ENCODE data around the gene ACRBP. TPM values are rescaled to one million over a fixed set of nuclear protein-coding genes. Genes with fewer than 3 reads are reported as not detected.
A peak's percentile ranks its signal among the peaks of the same experiment; 100 is the strongest.

The ACRBP gene
- total RNA-seq, 1 donor from 2014 or later, result 5.4 TPM

GRCh38 chr12:6614513-6615172 lies 32.6 kb downstream of the ACRBP start:
- ChIA-PET POLR2A (interaction anchor here (0.5 to 3.9 kb wide), 12 partner anchors 9 to 138 kb away, joined by 3 to 48 read pairs (median 4); partner anchors contain the start of genes ACRBP, COPS7A, LPAR5 and MLF2), CTCF (interaction anchor here (0.6 to 2.3 kb wide), 4 partner anchors 30 to 335 kb away, joined by 4 to 7 read pairs (median 6); partner anchors contain the start of gene COPS7A)
- ATAC-seq (ENCODE audit: low read depth) (no peak), DNase-seq (no peak)
- Mint-ChIP-seq H3K27me3 (no peaks in the 10 kb centered on the region), H3K27ac (peak overlapping the region; percentile 88), H3K4me3 (no peak overlapping the region), H3K4me1 (peaks cover 71% of the 10 kb centered on the region), H3K9me3 (no peaks in the 10 kb centered on the region), H3K36me3 (ENCODE audit: low read depth) (peaks cover 12% of the 10 kb centered on the region)
- intact Hi-C loops (cut with micrococcal nuclease), result no loop called here
- TF ChIP-seq CTCF (IDR thresholded peaks at IDR 0.05), result no peak

GRCh38 chr12:6613776-6614512 lies 33.3 kb downstream of the ACRBP start:
- Mint-ChIP-seq H3K4me3 (no peak overlapping the region), H3K27me3 (no peaks in the 10 kb centered on the region), H3K36me3 (ENCODE audit: low read depth) (peaks cover 5% of the 10 kb centered on the region), H3K9me3 (no peaks in the 10 kb centered on the region), H3K4me1 (peaks cover 75% of the 10 kb centered on the region), H3K27ac (peak overlapping the region; percentile 88)
- no peak for TF ChIP-seq CTCF (IDR thresholded peaks at IDR 0.05)
- POLR2A ChIA-PET, result interaction anchor here (0.5 to 3.9 kb wide), 17 partner anchors 8 to 139 kb away, joined by 3 to 48 read pairs (median 4); partner anchors contain the start of genes ACRBP, COPS7A, LPAR5 and MLF2
- DNase-seq (peak; percentile 28), ATAC-seq (ENCODE audit: low read depth) (peak; percentile 36)
- intact Hi-C loops (cut with micrococcal nuclease), result loop anchor here (1.0 kb wide), 1 partner anchor 139 kb away; the partner anchor contains the start of gene MLF2
- CTCF ChIA-PET, result interaction anchor here (1.0 to 2.3 kb wide), 4 partner anchors 31 to 110 kb away, joined by 3 to 7 read pairs (median 5); partner anchors contain the start of gene COPS7A

- peak; percentile 19 for ATAC-seq (ENCODE audit: low read depth)
- H3K4me3 Mint-ChIP-seq, result peak overlapping the region; percentile 38
- CTCF ChIA-PET, result interaction anchor here (0.7 to 2.3 kb wide), 6 partner anchors 22 to 180 kb away, joined by 3 to 7 read pairs (median 4); partner anchors contain the start of gene NOP2
- H3K27me3 Mint-ChIP-seq, result no peaks in the 10 kb centered on the region
- POLR2A ChIA-PET, result interaction anchor here (0.5 to 3.9 kb wide), 21 partner anchors 9 to 197 kb away, joined by 3 to 48 read pairs (median 4); partner anchors contain the start of genes ACRBP, COPS7A, LPAR5 and MLF2
- TF ChIP-seq CTCF (IDR thresholded peaks at IDR 0.05), result no peak
- no peaks in the 10 kb centered on the region for H3K9me3 Mint-ChIP-seq
- H3K4me1 Mint-ChIP-seq, result peaks cover 71% of the 10 kb centered on the region
- intact Hi-C loops (cut with micrococcal nuclease), result loop anchor here (1.0 kb wide), 1 partner anchor 140 kb away; the partner anchor contains the start of gene MLF2
- no peaks in the 10 kb centered on the region for H3K36me3 Mint-ChIP-seq (ENCODE audit: low read depth)
- DNase-seq, result no peak
- H3K27ac Mint-ChIP-seq, result peak overlapping the region; percentile 85
Measured at GRCh38 chr12:6613015-6613775, 34.0 kb downstream of the ACRBP start.

- DNase-seq, result no peak
- POLR2A ChIA-PET, result interaction anchor here (0.5 to 3.9 kb wide), 11 partner anchors 15 to 140 kb away, joined by 3 to 48 read pairs (median 7); partner anchors contain the start of genes COPS7A, LPAR5, MLF2 and NOP2
- no peaks in the 10 kb centered on the region for H3K36me3 Mint-ChIP-seq (ENCODE audit: low read depth)
- intact Hi-C loops (cut with micrococcal nuclease), result loop anchor here (1.0 kb wide), 1 partner anchor 141 kb away; the partner anchor contains the start of gene MLF2
- CTCF ChIA-PET, result interaction anchor here (0.7 to 1.2 kb wide), 4 partner anchors 22 to 180 kb away, joined by 3 to 4 read pairs (median 4); partner anchors contain the start of gene NOP2
- peak overlapping the region; percentile 85 for H3K27ac Mint-ChIP-seq
- no peaks in the 10 kb centered on the region for H3K27me3 Mint-ChIP-seq
- H3K4me3 Mint-ChIP-seq, result peak overlapping the region; percentile 38
- ATAC-seq (ENCODE audit: low read depth), result no peak
- H3K9me3 Mint-ChIP-seq, result no peaks in the 10 kb centered on the region
- TF ChIP-seq CTCF (IDR thresholded peaks at IDR 0.05), result no peak
- peaks cover 67% of the 10 kb centered on the region for H3K4me1 Mint-ChIP-seq
Measured at GRCh38 chr12:6612652-6613014, 34.6 kb downstream of the ACRBP start.

Measured in activated B cell treated with CpG ODN at 0.5 μM for 24 hours (primary cell).